Nephron (organoid): ENCODE data around the gene CAMKMT.

ENCODE experiments used
- H3K27ac Mint-ChIP-seq, 3 experiments: 2 replicates each; pipeline ENCODE4 v1.8.0; 2020; ENCODE audit warnings: mixed read lengths in 3 of 3, mild to moderate bottlenecking in 2 of 3, moderate library complexity in 1 of 3
- H3K27me3 Mint-ChIP-seq: 2 replicates; pipeline ENCODE4 v1.8.0; 2021; ENCODE audit warnings: low read depth, mild to moderate bottlenecking, moderate library complexity, mixed read lengths
- H3K36me3 Mint-ChIP-seq: 2 replicates; pipeline ENCODE4 v1.8.0; 2020; ENCODE audit warnings: low read depth, mixed read lengths
- H3K4me1 Mint-ChIP-seq: 2 replicates; pipeline ENCODE4 v1.8.0; 2020; ENCODE audit warnings: mixed read lengths
- H3K4me3 Mint-ChIP-seq, 3 experiments: 2 replicates each; pipeline ENCODE4 v1.8.0; 2020; ENCODE audit warnings: mild to moderate bottlenecking in 3 of 3, mixed read lengths in 3 of 3, moderate library complexity in 2 of 3
- H3K9me3 Mint-ChIP-seq: 2 replicates; pipeline ENCODE4 v1.8.0; 2020; ENCODE audit warnings: mixed read lengths
- CTCF ChIP-seq, 3 experiments: fragments of 200-600 bp; sonication (generic); IDR thresholded peaks; one replicate each; pipeline ENCODE4 v1.5.0; 2021; ENCODE audit warnings: antibody characterized with exemption in 3 of 3; ENCODE audit not compliant: unreplicated experiment in 3 of 3

The CAMKMT gene

GRCh38 chr2:44772669-44773378, 411.1 kb downstream of the CAMKMT start:
- H3K36me3 Mint-ChIP-seq, result no peaks in the 10 kb centered on the region
- no peak overlapping the region for H3K4me3 Mint-ChIP-seq
- TF ChIP-seq CTCF (IDR thresholded peaks at IDR 0.05; ENCODE audit: unreplicated experiment in 3 of 3), result no peak
- peaks cover 14% of the 10 kb centered on the region for H3K4me1 Mint-ChIP-seq
- H3K9me3 Mint-ChIP-seq, result no peaks in the 10 kb centered on the region
- no peak overlapping the region for H3K27ac Mint-ChIP-seq
- H3K27me3 Mint-ChIP-seq, result peaks cover 93% of the 10 kb centered on the region

- Mint-ChIP-seq H3K27ac (peak overlapping the region in 1 of 3 experiments; percentile 31), H3K4me1 (peaks cover 23% of the 10 kb centered on the region)
- TF ChIP-seq CTCF (IDR thresholded peaks at IDR 0.05; ENCODE audit: unreplicated experiment in 3 of 3), result no peak
These were observed 413.2 kb downstream of the CAMKMT start for GRCh38 chr2:44774826-44775492.

DNA sequence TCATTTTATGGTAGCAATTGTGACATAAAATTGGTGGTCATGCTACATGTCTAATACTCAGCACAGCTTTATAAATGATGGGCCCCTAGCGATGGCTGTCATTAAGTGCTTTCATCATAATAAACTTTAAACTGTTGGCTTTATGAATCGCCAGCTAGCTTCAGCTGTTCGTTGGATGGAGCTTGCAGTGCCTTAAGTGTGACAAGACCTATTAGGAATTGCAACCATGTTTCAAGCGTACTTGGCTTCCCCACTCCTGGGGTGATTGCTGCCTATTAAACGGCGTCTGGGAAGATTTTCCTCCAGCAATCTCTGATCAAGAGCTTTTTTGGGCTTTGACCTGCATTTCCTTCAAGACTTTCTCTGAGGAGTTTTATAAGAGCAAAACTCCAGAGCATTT, 415.3 kb downstream of the CAMKMT start:
- H3K4me3 Mint-ChIP-seq, result no peak overlapping the region
- peaks cover 23% of the 10 kb centered on the region for H3K4me1 Mint-ChIP-seq
- no peak for TF ChIP-seq CTCF (IDR thresholded peaks at IDR 0.05; ENCODE audit: unreplicated experiment in 3 of 3)
- H3K27ac Mint-ChIP-seq, result no peak overlapping the region
- H3K9me3 Mint-ChIP-seq, result peaks cover 7% of the 10 kb centered on the region
- no peaks in the 10 kb centered on the region for H3K36me3 Mint-ChIP-seq
- peaks cover 95% of the 10 kb centered on the region for H3K27me3 Mint-ChIP-seq

More at GRCh38 chr2:44774826-44775492, 413.2 kb downstream of the CAMKMT start:
- no peaks in the 10 kb centered on the region for H3K36me3 Mint-ChIP-seq
- no peak overlapping the region for H3K4me3 Mint-ChIP-seq
- peaks cover 94% of the 10 kb centered on the region for H3K27me3 Mint-ChIP-seq
- no peaks in the 10 kb centered on the region for H3K9me3 Mint-ChIP-seq

DNA sequence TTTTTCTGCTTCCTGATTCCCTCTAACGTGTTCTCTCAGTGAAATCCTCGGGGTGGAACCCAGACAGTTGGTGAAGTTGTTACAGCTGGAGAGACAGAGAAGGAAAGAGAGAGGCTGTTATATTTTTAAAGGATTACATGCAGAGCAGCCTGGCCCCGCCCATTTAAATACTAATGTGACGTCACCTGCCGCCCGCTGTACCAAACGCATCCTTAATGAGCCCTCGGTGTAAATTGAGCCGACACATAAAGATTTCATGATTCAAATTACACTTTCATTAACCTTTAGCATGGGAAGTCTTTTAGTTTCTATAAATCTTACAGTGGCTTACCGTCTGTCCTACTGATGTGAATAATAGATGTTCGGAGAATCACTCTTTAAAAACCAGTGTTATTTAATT, 415.8 kb downstream of the CAMKMT start:
- H3K36me3 Mint-ChIP-seq, result no peaks in the 10 kb centered on the region

DNA sequence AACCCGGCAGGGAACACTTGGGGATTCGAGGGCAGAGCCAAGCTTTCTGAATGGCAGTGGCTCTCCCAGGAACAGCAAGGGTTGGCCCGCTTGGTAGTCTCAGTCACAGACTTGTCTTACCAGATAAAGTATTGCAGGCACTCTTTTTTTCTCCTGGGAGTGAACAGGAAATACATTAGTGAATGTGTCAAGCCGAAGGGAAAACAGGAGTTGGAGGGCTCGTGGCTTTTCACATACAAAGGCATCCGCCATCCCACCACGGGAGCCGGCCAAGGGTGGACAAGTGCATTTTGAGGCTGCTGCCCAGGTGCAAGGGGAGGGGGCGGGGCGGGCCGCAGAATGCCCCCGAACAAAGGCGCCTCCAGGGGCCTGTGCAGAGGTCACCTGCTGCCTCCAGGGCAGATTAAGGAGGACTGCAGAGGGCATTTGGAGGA, 416.5 kb downstream of the CAMKMT start:
- H3K36me3 Mint-ChIP-seq, result no peaks in the 10 kb centered on the region
- H3K4me3 Mint-ChIP-seq, result peak overlapping the region; percentile 4 to 47 (median 7)
- H3K9me3 Mint-ChIP-seq, result peaks cover 13% of the 10 kb centered on the region
- peaks cover 83% of the 10 kb centered on the region for H3K27me3 Mint-ChIP-seq
- H3K27ac Mint-ChIP-seq, result no peak overlapping the region
- peaks cover 23% of the 10 kb centered on the region for H3K4me1 Mint-ChIP-seq
- TF ChIP-seq CTCF (IDR thresholded peaks at IDR 0.05; ENCODE audit: unreplicated experiment in 3 of 3), result no peak

More for the DNA sequence above, 415.8 kb downstream of the CAMKMT start:
- TF ChIP-seq CTCF (IDR thresholded peaks at IDR 0.05; ENCODE audit: unreplicated experiment in 3 of 3), result no peak
- peak overlapping the region; percentile 4 to 15 (median 7) for H3K4me3 Mint-ChIP-seq
- H3K4me1 Mint-ChIP-seq, result peaks cover 23% of the 10 kb centered on the region
- peaks cover 90% of the 10 kb centered on the region for H3K27me3 Mint-ChIP-seq
- H3K9me3 Mint-ChIP-seq, result peaks cover 9% of the 10 kb centered on the region
- peak overlapping the region in 1 of 3 experiments; percentile 43 for H3K27ac Mint-ChIP-seq
